Measurements from ENCODE around the gene HSD17B12.

The HSD17B12 gene

GRCh38 chr11:43687120-43687791 lies 6.7 kb downstream of the HSD17B12 start:
- no peak overlapping the region for H3K4me3 ChIP-seq (ENCODE audit: low read depth, low read length)

- H3K4me3 ChIP-seq (ENCODE audit: low read depth, low read length): no peak overlapping the region
These were observed 7.9 kb downstream of the HSD17B12 start for GRCh38 chr11:43688394-43688793.

- no peak overlapping the region for H3K4me3 ChIP-seq (ENCODE audit: low read depth, low read length)
These were observed 8.6 kb downstream of the HSD17B12 start for GRCh38 chr11:43689167-43689566.

GRCh38 chr11:43690929-43691725 lies 10.6 kb downstream of the HSD17B12 start:
- no peak overlapping the region for H3K4me3 ChIP-seq (ENCODE audit: low read depth, low read length)

- no peak overlapping the region for H3K4me3 ChIP-seq (ENCODE audit: low read depth, low read length)
These were observed 11.3 kb downstream of the HSD17B12 start for GRCh38 chr11:43691806-43692205.

GRCh38 chr11:43693069-43693468 lies 12.5 kb downstream of the HSD17B12 start:
- no peak overlapping the region for H3K4me3 ChIP-seq (ENCODE audit: low read depth, low read length)

GRCh38 chr11:43693731-43694130 lies 13.2 kb downstream of the HSD17B12 start:
- no peak overlapping the region for H3K4me3 ChIP-seq (ENCODE audit: low read depth, low read length)

- H3K4me3 ChIP-seq (ENCODE audit: low read depth, low read length): no peak overlapping the region
These were observed 13.9 kb downstream of the HSD17B12 start for GRCh38 chr11:43694477-43694876.

- no peak overlapping the region for H3K4me3 ChIP-seq (ENCODE audit: low read depth, low read length)
These were observed 17.1 kb downstream of the HSD17B12 start for GRCh38 chr11:43697679-43698078.

- no peak overlapping the region for H3K4me3 ChIP-seq (ENCODE audit: low read depth, low read length)
These were observed 19.3 kb downstream of the HSD17B12 start for GRCh38 chr11:43699870-43700269.

GRCh38 chr11:43706631-43707030 lies 26.1 kb downstream of the HSD17B12 start:
- H3K4me3 ChIP-seq (ENCODE audit: low read depth, low read length): no peak overlapping the region

- no peak overlapping the region for H3K4me3 ChIP-seq (ENCODE audit: low read depth, low read length)
These were observed 28.2 kb downstream of the HSD17B12 start for GRCh38 chr11:43708776-43709175.

GRCh38 chr11:43709689-43710088 lies 29.2 kb downstream of the HSD17B12 start:
- H3K4me3 ChIP-seq (ENCODE audit: low read depth, low read length): no peak overlapping the region

GRCh38 chr11:43712676-43713075 lies 32.1 kb downstream of the HSD17B12 start:
- H3K4me3 ChIP-seq (ENCODE audit: low read depth, low read length): no peak overlapping the region

GRCh38 chr11:43718373-43718772 lies 37.8 kb downstream of the HSD17B12 start:
- H3K4me3 ChIP-seq (ENCODE audit: low read depth, low read length): no peak overlapping the region

GRCh38 chr11:43723617-43724016 lies 43.1 kb downstream of the HSD17B12 start:
- no peak overlapping the region for H3K4me3 ChIP-seq (ENCODE audit: low read depth, low read length)

GRCh38 chr11:43732225-43732624 lies 51.7 kb downstream of the HSD17B12 start:
- H3K4me3 ChIP-seq (ENCODE audit: low read depth, low read length): no peak overlapping the region

GRCh38 chr11:43734256-43734655 lies 53.7 kb downstream of the HSD17B12 start:
- H3K4me3 ChIP-seq (ENCODE audit: low read depth, low read length): no peak overlapping the region

GRCh38 chr11:43735115-43735514 lies 54.6 kb downstream of the HSD17B12 start:
- no peak overlapping the region for H3K4me3 ChIP-seq (ENCODE audit: low read depth, low read length)

GRCh38 chr11:43735961-43736360 lies 55.4 kb downstream of the HSD17B12 start:
- no peak overlapping the region for H3K4me3 ChIP-seq (ENCODE audit: low read depth, low read length)

GRCh38 chr11:43736502-43737200 lies 56.1 kb downstream of the HSD17B12 start:
- H3K4me3 ChIP-seq (ENCODE audit: low read depth, low read length): no peak overlapping the region

- H3K4me3 ChIP-seq (ENCODE audit: low read depth, low read length): no peak overlapping the region
These were observed 56.7 kb downstream of the HSD17B12 start for GRCh38 chr11:43737201-43737590.
